ENCODE data around the gene CRLF2. TPM values are rescaled to one million over a fixed set of nuclear protein-coding genes. Genes with fewer than 3 reads are reported as not detected.
A peak's percentile ranks its signal among the peaks of the same experiment; 100 is the strongest.
"Not testable (repeated sequence)": the region's sequence is repeated elsewhere in the genome, so short reads cannot be mapped to it uniquely, and the experiment has no call there.

The CRLF2 gene
- total and polyA plus RNA-seq, 2 experiments from 2014 or later, result not detected

GRCh38 chrX:1246816-1247215 lies 34.4 kb upstream of the CRLF2 start:
- Histone ChIP-seq H3K4me1 (ENCODE audit: low read depth) (no peaks in the 10 kb centered on the region), H3K9me3 (ENCODE audit: low read depth) (no peaks in the 10 kb centered on the region), H3K36me3 (no peaks in the 10 kb centered on the region), H3K27me3 (no peaks in the 10 kb centered on the region), H3K27ac (no peak overlapping the region), H3K4me3 (no peak overlapping the region)
- TF ChIP-seq CTCF (IDR thresholded peaks at IDR 0.05; ENCODE audit: low read depth, low read length), result peak; percentile 60
- peak; percentile 39 to 76 for DNase-seq (ENCODE audit: low read depth in 1 of 2, low spot score in 1 of 2)

GRCh38 chrX:1244164-1245076 lies 32.0 kb upstream of the CRLF2 start:
- peak in 1 of 2 donors; percentile 31 for DNase-seq (ENCODE audit: low read depth in 1 of 2, low spot score in 1 of 2)
- H3K4me3 ChIP-seq, result no peak overlapping the region
- no peaks in the 10 kb centered on the region for H3K9me3 ChIP-seq (ENCODE audit: low read depth)
- H3K27ac ChIP-seq, result no peak overlapping the region
- TF ChIP-seq CTCF (IDR thresholded peaks at IDR 0.05; ENCODE audit: low read depth, low read length), result no peak
- no peaks in the 10 kb centered on the region for H3K36me3 ChIP-seq
- H3K27me3 ChIP-seq, result no peaks in the 10 kb centered on the region
- H3K4me1 ChIP-seq (ENCODE audit: low read depth), result no peaks in the 10 kb centered on the region

GRCh38 chrX:1242891-1243402 lies 30.5 kb upstream of the CRLF2 start:
- Histone ChIP-seq H3K4me1 (ENCODE audit: low read depth) (no peaks in the 10 kb centered on the region), H3K27ac (no peak overlapping the region), H3K27me3 (no peaks in the 10 kb centered on the region), H3K4me3 (no peak overlapping the region), H3K36me3 (no peaks in the 10 kb centered on the region), H3K9me3 (ENCODE audit: low read depth) (no peaks in the 10 kb centered on the region)
- no peak for TF ChIP-seq CTCF (IDR thresholded peaks at IDR 0.05; ENCODE audit: low read depth, low read length)
- DNase-seq (ENCODE audit: low read depth in 1 of 2, low spot score in 1 of 2), result no peak

DNA sequence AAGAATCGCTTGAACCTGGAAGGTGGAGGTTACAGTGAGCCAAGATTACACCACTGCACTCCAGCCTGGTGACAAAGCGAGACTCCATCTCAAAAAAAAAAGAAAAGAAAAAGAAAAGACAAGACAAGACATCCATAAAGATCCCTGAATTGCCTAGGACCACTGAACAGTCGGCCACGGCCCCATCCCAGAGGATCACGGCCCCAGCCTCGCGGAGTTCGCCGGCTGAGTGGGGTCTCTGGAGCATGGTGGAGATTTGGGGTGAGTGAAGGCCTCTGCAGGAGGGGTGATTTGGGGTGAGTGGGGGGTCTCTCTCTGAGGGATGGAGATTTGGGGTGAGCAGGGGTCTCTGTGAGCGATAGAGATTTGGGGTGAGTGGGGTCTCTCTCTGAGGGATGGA lies 28.1 kb upstream of the CRLF2 start:
- not testable (repeated sequence) for H3K9me3 ChIP-seq (ENCODE audit: low read depth); H3K36me3 ChIP-seq; H3K4me3 ChIP-seq; H3K27ac ChIP-seq; H3K27me3 ChIP-seq; H3K4me1 ChIP-seq (ENCODE audit: low read depth); DNase-seq (ENCODE audit: low read depth in 1 of 2, low spot score in 1 of 2)

GRCh38 chrX:1239681-1240142 lies 27.3 kb upstream of the CRLF2 start:
- Histone ChIP-seq H3K4me1 (ENCODE audit: low read depth) (no peaks in the 10 kb centered on the region), H3K4me3 (no peak overlapping the region), H3K27ac (no peak overlapping the region), H3K36me3 (no peaks in the 10 kb centered on the region), H3K9me3 (ENCODE audit: low read depth) (no peaks in the 10 kb centered on the region), H3K27me3 (no peaks in the 10 kb centered on the region)
- DNase-seq (ENCODE audit: low read depth in 1 of 2, low spot score in 1 of 2), result no peak
- no peak for TF ChIP-seq CTCF (IDR thresholded peaks at IDR 0.05; ENCODE audit: low read depth, low read length)

DNA sequence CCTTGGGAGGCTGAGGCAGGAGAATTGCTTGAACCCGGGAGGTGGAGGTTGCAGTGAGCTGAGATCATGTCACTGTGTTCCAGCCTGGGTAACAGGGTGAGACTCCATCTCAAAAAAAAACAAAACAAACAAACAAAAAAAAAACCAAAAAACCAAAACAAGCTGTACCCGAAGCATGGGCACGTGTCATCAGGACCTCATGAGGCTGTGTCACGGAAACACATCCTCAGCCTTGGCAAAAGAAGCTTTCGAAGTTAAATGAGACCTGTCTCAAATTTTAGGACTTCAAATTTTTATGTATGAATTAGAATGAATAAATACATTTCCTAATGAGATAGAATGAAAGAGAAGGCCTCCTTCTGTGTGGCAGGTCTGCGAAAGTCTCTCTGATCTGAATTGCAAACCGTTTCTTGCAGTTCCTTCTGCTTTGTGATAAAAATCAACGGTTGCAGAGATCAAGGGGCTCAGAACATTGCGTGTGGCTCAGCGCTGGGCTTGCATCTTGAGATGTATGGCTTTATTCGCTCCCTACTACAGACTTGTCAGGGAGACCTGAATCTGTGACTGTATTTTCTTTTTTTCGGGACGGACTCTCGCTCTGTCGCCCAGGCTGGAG lies 19.5 kb upstream of the CRLF2 start:
- Histone ChIP-seq H3K4me3 (no peak overlapping the region), H3K27ac (no peak overlapping the region)
- no peak for TF ChIP-seq CTCF (IDR thresholded peaks at IDR 0.05; ENCODE audit: low read depth, low read length)

DNA sequence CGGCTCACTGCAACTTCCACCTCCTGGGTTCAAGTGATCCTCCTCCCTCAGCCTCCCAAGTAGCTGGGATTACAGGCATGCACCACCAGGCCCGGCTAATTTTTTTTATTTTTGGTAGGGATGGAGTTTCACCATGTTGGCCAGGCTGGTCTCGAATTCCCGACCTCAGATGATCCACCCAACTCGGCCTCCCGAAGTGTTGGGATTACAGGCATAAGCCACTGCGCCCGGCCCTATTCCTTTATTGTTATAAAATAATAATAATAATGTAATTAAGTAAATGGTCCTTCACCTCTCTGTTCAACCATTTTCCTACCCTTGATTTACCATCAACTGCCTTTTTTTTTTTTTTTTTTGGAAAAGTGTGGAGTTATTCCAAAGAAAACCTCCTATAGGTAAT lies 15.7 kb upstream of the CRLF2 start:
- H3K9me3 ChIP-seq (ENCODE audit: low read depth); H3K27ac ChIP-seq; DNase-seq (ENCODE audit: low read depth in 1 of 2, low spot score in 1 of 2); H3K4me1 ChIP-seq (ENCODE audit: low read depth); H3K36me3 ChIP-seq; H3K27me3 ChIP-seq; H3K4me3 ChIP-seq: not testable (repeated sequence)

More for the DNA sequence above, 19.5 kb upstream of the CRLF2 start:
- no peak for DNase-seq (ENCODE audit: low read depth in 1 of 2, low spot score in 1 of 2)
- H3K9me3 ChIP-seq (ENCODE audit: low read depth), result no peaks in the 10 kb centered on the region
- H3K27me3 ChIP-seq, result no peaks in the 10 kb centered on the region
- H3K36me3 ChIP-seq, result no peaks in the 10 kb centered on the region
- H3K4me1 ChIP-seq (ENCODE audit: low read depth), result no peaks in the 10 kb centered on the region
